Endometrial microvascular endothelial cells (primary cell): ENCODE measurements around the gene ZBTB47. TPM values are rescaled to one million over a fixed set of nuclear protein-coding genes. Genes with fewer than 3 reads are reported as not detected.

Experiments used
- in situ Hi-C: cut with HindIII; loops from 2 replicates; pipeline ENCODE4 v1.10.0; 2017; ENCODE audit warnings: low sequenced_read_pairs, low pct_unique_long_range_greater_than_20kb; ENCODE audit errors: inconsistent ontology term
- total RNA-seq: library from RNA; depleted of rRNA; stranded (reverse); fragments of >200 nt; gene quantifications from one replicate; pipeline ENCODE4 v1.2.3, GENCODE V29; 2015; ENCODE audit errors: inconsistent ontology term

The ZBTB47 gene
- total RNA-seq, 1 donor from 2014 or later: 10.9 TPM

DNA sequence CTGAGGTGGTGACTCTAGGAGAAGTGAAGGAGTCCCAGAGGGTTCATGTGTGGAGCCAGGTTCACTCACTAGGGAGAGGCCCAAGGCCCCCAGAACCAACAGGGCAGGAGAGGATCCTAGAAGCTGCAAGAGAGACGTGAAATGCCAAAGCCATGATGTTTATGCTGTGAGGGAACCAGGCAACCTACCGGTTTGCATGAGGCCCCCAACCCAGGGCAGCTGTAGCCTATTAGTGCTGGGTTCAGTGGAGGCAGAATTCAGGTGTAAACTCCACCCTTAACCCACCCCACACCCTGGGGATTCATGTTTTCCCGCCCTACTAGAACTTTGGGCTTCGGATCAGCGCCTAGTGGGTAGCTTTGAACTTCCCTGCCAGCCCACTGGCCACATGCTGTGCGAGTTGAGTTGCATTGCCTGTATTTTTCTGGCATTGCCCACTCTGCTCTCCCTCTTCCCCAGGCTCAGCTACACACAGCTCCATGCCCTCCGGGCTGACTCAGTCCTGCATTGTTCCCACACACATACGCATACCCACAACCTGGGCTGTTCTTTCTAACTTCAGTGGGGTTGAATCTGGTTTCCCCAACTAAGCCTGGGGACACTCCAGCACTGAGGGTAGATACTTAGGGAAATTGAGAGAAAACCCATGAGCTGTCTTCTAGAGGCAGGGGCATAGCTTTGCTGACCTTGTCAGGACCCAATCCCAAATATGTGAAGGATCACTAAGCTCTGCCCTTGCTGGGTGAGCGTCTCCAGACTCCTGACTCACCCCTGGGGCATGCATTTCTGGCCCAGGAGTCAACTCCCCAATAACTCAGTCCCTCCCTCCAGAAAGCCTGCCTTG, 2.0 kb upstream of the ZBTB47 start:
- in situ Hi-C loops: no loop called here

DNA sequence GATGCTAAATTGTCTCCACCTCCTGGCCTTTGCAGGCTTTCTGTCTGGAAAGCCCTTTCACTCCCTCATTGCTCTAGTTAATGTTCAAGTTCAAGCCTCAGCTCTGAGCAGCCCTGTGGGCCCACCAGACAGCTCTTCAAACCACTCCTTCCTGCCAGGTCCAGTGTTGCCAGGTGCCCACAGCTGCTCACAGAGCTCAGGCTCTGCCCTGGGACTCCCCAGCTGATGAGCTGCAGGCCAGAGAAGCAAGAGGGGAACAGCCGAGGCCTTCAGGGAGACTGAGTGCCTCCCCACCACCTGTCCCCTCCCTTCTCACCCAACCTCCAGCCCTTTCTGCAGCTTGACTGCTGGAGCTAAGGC, 1.3 kb upstream of the ZBTB47 start:
- in situ Hi-C loops: no loop called here

DNA sequence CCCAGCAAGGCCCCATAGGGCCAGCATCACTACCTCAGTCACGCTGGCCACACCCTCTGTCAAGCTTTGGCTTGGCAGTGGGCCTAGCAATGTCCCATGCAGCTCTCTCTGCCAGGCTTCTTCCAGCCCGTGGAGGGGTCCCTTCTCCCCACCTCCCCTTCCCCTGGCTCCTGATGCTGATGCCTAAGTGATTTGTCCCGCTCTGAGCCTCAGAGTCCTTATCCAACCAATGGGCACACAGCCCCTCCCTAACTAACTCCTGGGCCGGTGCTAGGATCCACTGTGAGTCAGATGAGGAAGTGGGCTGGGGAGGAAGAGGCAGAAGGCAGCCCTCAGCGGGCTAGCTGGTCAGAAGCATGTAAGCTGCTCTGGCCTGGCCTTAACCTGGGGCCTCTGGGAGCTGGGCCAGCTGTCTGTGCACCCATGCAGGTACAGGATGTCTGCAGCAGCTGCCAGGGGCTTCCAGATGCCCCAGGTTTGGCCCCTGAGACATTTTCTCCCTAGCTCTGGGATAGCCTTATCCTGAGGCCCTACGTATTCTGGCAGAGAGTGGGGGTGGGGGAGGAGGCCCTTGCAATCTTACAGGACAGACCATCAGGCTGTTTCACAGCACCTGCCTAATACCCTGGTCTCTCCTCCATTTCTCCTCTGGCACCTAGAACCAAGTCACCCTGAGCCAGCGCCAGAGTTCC, 740 bp upstream of the ZBTB47 start:
- in situ Hi-C loops: no loop called here

DNA sequence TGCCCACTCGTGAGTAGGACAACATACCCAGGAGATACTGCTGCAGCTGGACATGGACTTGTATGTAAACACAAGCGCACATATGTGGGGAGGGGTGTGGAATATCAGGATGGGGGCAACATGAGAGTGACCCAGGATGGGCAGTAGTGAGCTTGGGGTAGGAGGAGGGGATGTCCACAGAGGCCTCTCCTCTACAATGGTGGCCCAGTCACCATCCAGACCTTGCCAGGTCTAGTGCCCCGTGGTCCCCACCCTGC, 266 bp upstream of the ZBTB47 start:
- in situ Hi-C loops: no loop called here

DNA sequence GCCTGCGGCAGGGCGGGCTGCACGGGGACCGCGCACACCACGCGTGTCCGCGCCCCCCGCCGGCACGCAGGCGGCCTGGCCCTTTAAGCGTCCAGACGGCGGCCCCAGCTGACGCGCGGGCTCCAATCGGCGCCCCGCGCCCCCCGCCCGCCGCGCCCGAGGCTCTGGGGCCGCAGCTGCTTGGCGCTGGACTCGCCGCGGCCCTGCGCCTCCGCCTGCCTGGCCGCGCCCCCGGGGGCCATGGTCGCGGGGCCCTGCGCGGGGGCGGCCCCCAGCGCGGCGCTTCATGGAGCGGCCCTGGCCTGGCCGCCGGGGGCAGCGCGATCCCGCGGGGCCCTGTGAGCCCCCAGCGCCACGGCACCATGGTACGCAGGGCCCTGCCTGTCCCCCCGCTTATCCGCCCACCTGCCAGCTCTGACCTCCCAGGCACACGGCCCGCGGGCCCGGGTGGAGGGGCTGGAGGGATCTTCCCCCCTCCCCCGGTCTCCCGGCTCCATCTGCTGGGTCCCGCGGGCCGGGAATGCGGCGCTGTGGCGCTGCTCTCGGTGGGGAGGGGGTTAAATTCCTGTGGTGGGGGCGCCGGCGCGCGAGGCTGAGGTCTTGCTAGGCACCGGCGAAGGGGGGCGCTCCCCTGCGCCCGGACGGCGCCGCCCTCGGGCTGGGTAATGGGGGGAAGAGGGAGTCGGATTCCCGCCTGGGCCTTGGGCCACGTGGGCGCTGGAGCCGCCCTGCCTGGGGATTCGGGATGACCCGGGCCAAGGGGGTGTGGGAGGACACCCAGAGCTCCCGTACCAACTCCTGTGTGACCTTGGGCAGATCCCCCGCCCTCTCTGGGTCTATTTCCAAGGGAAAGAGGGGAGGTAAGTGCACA, 1.1 kb downstream of the ZBTB47 start:
- in situ Hi-C loops: no loop called here

DNA sequence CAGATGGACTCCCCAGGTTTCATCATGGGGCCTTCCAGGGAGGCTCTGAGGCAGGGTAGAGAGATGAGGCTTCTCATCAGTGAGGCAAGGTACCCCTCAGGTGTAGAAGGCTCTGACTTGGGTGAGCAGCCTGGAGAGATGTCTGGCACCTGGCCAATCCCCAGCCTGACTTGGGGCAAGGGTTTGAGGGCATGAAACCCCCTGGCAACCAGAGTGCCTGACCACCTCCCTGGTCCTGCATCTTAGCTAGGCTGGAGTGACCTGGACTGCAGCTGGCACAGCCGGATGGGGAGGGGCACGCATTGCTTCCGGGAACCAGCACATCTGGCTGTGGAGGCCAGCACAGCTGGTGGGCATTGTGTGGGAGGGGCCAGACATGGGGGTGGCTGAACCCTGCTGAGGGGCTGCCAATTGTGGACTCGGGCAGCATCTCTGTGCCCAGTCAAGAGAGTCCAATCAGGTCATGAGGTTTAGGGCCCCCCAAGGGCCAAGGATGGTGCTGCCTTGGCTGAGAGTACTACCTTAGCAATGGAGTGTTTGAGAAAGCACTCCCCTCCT, 1.9 kb downstream of the ZBTB47 start:
- in situ Hi-C loops: no loop called here

DNA sequence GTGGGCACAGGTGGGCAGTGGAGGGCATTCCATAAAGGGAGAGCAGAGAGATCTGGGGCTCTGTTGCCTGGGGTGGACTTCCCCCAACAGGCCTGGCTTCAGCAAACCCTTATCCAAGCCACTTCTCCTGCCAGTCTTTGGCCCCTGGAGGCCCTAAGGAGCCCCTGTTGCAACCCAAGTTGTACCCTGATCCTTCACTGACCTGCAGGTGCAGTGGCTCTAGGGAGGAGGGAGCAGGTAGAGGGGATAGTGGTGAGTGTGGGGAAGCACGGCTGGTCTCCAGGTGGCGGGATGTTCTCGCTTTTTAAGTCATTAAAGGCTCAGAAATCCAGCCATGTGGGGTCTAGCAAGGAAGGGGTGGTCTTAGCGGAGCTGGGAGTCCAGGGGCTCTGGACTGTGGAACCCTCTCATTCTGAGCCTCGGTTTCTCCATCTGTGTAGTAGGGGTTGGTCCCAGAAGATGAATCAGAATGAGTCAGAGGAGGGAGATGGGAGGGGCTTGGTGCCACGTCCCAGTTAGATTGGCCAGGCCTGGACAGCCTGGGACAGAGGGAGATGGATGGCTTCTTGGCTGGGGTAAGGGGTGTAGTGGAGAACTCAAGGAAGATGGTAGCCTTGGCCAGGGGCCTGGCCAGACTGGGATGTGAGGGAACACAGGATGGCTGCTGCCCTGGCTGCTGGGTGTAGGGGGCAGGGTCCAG, 2.6 kb downstream of the ZBTB47 start:
- in situ Hi-C loops: no loop called here

DNA sequence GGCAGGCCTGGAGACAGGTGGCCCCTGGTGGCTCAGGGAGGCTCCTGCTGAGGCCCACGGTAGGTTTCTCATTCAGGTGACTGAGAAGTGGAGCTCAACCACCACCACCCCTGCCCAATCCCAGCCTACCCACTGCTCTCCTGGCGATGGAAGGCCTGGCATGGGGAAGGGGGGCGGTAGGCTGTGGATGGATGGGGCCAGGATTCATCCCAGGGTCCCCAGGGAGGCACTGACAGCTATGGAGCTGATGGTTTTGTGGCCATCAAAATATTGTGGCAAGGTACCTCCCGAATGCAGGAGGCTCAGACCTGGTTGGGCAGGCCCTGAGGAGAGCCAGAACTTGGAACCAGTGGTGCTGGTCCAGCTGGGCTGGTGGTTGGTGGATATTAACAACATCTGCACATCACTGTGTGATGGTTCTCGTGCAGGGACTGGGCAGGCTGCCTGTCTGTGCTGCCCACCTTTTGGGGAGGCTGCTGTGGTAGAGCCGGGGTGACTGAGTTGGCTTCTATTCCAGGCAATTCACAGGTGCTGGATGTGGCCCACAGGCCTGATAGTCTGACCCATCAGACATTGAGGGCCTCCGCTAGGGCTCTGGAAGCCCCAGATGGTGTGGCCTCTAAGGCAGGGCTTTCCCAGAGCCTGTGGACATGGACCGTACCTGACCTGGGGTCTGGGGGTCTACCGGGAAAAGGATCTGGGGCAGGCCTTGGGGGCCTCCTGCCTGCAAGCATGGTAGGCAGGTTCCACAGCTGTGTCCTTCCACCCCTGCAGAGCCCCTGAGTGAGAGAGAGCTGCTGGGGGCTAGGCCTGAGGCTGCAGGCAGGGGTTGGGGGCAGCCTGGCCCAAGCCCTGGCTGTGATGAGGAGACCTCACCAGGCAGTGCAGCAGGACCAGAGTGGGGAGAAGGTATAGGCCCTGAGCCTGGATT, 3.4 kb downstream of the ZBTB47 start:
- in situ Hi-C loops: no loop called here

DNA sequence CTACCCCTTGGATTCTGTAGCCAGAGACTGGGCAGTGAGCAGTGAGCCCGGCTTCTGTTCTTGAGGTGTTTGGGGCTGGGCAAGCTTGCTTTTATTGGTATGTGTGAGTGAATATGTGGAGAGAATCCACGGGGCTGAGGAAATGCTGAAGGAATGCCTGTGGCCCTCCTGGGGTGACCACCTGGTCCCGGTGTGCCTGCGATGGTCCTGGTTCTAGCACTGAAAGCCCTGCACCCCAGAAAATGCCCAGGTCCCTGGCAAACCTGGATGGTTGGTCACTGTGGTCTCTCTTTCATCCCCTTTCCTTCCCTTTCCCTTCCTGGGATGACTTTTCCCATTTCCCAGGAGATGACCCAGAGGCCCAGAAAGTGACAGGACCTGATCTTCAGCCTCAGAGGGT, 4.2 kb downstream of the ZBTB47 start:
- in situ Hi-C loops: no loop called here

DNA sequence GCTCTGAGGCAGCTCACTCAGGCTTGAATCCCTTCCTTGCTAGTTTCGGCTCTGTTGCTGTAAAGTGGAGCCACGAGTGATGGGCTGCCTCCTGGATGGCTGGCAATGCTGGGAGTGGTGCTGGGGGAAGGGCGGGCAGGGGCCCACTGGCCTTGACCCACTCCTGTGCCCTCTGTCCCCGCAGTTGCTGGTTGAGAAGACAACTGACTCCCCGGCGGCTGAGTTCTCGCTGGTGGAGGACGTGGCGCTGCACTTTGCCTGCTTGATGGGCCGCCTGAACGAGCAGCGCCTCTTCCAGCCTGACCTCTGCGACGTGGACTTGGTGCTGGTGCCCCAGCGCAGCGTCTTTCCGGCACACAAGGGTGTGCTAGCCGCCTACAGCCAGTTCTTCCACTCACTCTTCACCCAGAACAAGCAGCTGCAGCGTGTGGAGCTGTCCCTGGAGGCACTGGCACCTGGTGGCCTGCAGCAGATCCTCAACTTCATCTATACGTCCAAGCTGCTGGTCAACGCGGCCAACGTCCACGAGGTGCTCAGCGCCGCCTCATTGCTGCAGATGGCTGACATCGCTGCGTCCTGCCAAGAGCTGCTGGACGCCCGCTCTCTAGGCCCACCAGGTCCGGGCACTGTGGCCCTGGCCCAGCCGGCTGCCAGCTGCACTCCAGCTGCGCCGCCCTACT, 4.7 kb downstream of the ZBTB47 start:
- in situ Hi-C loops: no loop called here

DNA sequence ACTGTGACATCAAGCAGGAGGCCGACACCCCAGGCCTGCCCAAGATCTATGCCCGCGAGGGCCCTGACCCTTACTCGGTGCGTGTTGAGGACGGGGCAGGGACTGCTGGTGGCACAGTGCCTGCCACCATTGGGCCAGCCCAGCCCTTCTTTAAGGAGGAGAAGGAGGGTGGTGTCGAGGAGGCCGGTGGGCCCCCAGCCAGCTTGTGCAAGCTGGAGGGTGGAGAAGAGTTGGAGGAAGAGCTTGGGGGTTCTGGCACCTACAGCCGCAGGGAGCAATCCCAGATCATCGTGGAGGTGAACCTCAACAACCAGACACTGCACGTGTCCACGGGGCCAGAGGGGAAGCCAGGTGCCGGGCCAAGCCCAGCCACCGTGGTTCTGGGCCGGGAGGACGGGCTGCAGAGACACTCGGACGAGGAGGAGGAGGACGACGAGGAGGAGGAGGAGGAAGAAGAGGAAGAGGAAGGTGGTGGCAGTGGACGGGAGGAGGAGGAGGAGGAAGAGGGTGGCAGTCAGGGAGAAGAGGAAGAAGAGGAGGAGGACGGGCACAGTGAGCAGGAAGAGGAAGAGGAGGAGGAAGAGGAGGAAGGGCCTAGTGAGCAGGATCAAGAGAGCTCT, 5.4 kb downstream of the ZBTB47 start:
- in situ Hi-C loops: no loop called here

DNA sequence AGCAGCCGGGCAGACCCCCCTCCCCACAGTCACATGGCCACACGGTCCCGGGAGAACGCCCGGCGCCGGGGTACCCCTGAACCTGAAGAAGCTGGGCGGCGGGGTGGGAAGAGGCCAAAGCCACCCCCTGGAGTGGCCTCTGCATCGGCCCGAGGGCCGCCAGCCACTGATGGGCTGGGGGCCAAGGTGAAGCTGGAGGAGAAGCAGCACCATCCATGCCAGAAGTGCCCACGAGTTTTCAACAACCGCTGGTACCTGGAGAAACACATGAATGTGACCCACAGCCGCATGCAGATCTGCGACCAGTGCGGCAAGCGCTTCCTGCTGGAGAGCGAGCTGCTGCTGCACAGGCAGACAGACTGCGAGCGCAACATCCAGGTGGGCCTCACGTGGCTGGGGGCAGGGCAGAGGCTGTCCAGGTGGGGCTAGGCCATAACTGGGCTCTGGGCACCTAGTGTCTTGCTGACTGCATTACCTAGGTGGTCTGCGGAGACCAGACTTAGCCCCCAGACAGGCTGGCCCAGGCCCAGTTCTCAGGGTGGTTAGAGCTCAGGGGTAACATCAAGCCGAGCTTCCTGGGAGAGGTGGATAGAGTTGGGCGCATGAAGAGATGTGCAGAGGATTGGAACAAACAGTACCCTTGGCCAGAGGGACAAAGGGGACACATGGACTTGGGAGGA, 6.1 kb downstream of the ZBTB47 start:
- in situ Hi-C loops: no loop called here

DNA sequence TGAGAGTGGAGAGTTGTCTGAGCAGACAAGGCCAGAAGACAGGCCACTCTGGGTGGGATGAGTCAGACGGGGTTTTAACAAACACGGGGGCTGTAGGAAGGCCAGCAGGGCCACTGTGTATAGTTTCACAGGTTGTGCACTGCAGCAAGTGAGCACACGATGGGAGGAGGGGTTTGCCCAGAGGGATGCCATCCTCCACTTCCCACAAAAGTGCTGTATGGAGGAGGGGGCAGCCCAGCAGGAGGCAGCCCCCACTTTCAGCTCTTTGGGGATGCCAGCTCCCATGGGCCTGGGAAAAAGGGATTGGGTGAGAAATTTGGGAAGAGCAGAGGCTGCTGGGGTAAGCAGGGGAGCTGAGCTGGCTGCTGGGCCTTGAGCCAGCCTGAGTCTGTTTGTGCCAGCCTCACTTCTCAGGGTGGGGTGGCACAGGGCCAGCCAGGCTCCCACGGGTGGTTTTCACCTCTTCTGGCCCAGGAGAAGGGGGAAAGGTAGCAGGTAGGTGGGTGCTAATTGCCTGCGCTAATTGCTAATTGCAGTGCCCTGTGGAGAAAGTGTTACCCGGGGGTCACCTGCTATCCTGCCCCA, 6.7 kb downstream of the ZBTB47 start:
- in situ Hi-C loops: no loop called here

DNA sequence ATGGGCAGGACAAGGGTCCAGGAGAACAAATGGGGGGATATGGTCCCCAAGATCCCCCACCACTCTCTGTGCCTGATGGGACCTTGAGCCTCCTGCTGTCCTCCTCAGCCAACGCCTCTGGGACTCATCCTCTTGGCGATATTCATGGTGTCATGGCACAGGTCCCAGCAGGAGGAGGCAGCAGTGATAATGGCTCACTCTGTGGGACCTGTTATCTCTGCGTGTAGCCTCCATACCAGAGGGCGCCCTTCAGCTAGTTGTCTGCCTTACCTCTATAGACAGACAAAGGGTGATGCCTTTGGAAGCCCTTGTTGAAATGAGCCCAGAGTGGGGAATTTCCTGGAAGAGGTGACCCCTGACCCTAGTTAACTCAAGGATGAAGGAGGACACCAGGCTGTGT, 7.4 kb downstream of the ZBTB47 start:
- in situ Hi-C loops: no loop called here

DNA sequence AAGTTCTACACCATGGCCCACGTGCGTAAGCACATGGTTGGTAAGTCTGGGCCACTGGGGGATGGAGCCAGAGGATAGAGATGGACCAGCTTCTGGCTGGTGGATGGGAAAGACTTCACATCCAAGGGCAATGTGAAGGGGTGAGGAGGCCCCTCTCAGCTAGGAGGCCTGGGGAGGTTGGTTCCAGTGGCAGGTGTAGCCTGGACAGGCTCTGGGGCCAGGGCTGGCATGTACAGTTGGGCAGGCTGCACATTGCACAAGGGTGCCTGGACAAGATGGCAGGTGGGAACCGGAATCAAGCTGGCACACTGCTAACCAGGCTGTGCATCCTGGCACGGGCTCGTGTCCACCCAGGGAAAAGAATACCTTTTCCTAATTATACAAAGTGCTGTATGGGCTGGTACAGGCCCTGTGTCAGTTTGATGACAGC, 8.1 kb downstream of the ZBTB47 start:
- in situ Hi-C loops: no loop called here
